ENCODE data around the gene TDG.

Gene TDG

DNA sequence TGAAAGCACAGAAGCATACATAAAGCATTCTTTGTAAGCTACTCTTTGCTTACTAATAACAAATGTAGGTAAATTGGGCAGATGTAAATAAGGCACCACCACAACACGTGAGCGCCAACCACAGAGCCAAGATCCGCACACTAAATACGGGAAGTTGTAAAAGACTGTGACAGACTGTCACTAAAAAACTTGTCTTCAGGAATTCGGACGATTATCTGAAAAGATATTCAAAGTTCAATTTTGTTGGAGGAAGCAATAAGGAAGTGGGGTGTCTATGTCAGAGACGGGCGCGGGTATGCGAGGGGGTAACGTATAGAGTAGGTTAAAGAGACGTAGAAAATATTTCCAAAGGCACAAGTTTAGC, 37.0 kb upstream of the TDG start:
- H2AFZ ChIP-seq (ENCODE audit: low read length): peak overlapping the region; percentile 11; the same call in 1 of the 2 replicates
- no peak for TF ChIP-seq EZH2 (optimal IDR thresholded peaks at IDR 0.05; ENCODE audit: low read depth, low read length)
- TF ChIP-seq EZH2phosphoT487 (IDR thresholded peaks at IDR 0.05; ENCODE audit: low read length): no peak
- TF ChIP-seq, protein P1, sequence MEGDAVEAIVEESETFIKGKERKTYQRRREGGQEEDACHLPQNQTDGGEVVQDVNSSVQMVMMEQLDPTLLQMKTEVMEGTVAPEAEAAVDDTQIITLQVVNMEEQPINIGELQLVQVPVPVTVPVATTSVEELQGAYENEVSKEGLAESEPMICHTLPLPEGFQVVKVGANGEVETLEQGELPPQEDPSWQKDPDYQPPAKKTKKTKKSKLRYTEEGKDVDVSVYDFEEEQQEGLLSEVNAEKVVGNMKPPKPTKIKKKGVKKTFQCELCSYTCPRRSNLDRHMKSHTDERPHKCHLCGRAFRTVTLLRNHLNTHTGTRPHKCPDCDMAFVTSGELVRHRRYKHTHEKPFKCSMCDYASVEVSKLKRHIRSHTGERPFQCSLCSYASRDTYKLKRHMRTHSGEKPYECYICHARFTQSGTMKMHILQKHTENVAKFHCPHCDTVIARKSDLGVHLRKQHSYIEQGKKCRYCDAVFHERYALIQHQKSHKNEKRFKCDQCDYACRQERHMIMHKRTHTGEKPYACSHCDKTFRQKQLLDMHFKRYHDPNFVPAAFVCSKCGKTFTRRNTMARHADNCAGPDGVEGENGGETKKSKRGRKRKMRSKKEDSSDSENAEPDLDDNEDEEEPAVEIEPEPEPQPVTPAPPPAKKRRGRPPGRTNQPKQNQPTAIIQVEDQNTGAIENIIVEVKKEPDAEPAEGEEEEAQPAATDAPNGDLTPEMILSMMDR (IDR thresholded peaks at IDR 0.05; ENCODE audit: low read length): no peak
- peak; percentile 77 for DNase-seq

DNA sequence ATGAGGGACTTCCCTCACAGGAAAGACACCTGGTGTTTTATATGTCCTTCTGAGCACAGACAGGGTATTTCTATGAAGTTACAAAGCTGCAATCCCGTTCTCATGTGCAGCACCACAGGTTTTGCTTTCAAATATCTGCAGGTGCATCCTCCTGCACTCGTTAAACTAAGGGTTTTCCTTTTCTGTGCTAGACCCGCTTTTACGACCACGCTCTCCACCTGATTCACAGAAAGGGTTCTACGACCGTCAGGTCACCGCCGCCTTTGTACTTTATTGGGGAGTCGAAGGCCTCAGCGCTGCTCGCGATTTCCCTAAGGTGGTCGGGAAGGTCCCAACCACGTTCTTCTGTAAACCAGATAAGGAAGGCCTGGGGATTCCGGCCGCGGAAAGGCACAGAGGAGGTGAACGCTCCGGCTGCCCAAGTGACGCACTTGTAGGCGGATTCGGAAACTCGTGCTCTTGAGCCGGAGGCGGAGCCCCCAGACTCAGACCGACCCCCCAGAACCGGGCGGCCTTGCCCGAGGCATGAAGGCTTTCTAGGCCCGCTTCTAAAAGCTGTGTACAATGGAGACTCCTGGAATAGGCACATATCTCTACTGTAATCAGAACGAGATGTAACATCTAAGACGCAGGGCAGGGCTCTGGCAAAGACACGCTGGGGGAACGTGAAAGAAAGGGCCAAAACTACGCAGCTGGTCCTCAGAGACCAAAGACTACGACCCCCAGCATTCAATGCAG, 36.5 kb upstream of the TDG start:
- Histone ChIP-seq H3F3A (ENCODE audit: insufficient read depth, low read length) (peaks cover 32% of the 10 kb centered on the region), H3K9me3 (replicated peaks; ENCODE audit: insufficient read depth, low read length) (no peaks in the 10 kb centered on the region), H3K4me1 (ENCODE audit: low read length) (peaks cover 48% of the 10 kb centered on the region), H4K20me1 (ENCODE audit: insufficient read depth, low read length) (peaks cover 25% of the 10 kb centered on the region), H3K9me2 (replicated peaks; ENCODE audit: insufficient read depth, low read length) (no peaks in the 10 kb centered on the region), H3K27ac (ENCODE audit: low read length) (peak overlapping the region; percentile 100), H3K79me2 (ENCODE audit: low read length) (peaks cover 44% of the 10 kb centered on the region), H3K4me2 (ENCODE audit: low read depth, low read length) (peak overlapping the region; percentile 90), H3K9ac (ENCODE audit: low read length) (peak overlapping the region; percentile 99), H3K4me3 (ENCODE audit: low read length) (peak overlapping the region; percentile 87), H2AFZ (ENCODE audit: low read length) (peak overlapping the region; percentile 55), H3K27me3 (replicated peaks; ENCODE audit: insufficient read depth, low read length) (no peaks in the 10 kb centered on the region), H3K36me3 (replicated peaks; ENCODE audit: insufficient read depth, low read length) (peaks cover 24% of the 10 kb centered on the region; the same call in 1 of the 2 replicates)
- DNase-seq: peak; percentile 93
- no peak for TF ChIP-seq EZH2phosphoT487 (IDR thresholded peaks at IDR 0.05; ENCODE audit: low read length)
- TF ChIP-seq, protein P1 (IDR thresholded peaks at IDR 0.05; ENCODE audit: low read length): no peak
- TF ChIP-seq EZH2 (optimal IDR thresholded peaks at IDR 0.05; ENCODE audit: low read depth, low read length): no peak

More for the DNA sequence above, 37.0 kb upstream of the TDG start:
- Histone ChIP-seq H3K9me2 (replicated peaks; ENCODE audit: insufficient read depth, low read length) (no peaks in the 10 kb centered on the region), H3K4me1 (ENCODE audit: low read length) (peaks cover 43% of the 10 kb centered on the region), H3K9ac (ENCODE audit: low read length) (peak overlapping the region; percentile 99), H3K79me2 (ENCODE audit: low read length) (peaks cover 38% of the 10 kb centered on the region), H3K27ac (ENCODE audit: low read length) (peak overlapping the region; percentile 100), H3K4me3 (ENCODE audit: low read length) (peak overlapping the region; percentile 87), H4K20me1 (ENCODE audit: insufficient read depth, low read length) (peaks cover 23% of the 10 kb centered on the region), H3K9me3 (replicated peaks; ENCODE audit: insufficient read depth, low read length) (no peaks in the 10 kb centered on the region), H3K27me3 (replicated peaks; ENCODE audit: insufficient read depth, low read length) (no peaks in the 10 kb centered on the region), H3F3A (ENCODE audit: insufficient read depth, low read length) (peaks cover 30% of the 10 kb centered on the region), H3K4me2 (ENCODE audit: low read depth, low read length) (peak overlapping the region; percentile 90), H3K36me3 (replicated peaks; ENCODE audit: insufficient read depth, low read length) (peaks cover 22% of the 10 kb centered on the region; the same call in 1 of the 2 replicates)

DNA sequence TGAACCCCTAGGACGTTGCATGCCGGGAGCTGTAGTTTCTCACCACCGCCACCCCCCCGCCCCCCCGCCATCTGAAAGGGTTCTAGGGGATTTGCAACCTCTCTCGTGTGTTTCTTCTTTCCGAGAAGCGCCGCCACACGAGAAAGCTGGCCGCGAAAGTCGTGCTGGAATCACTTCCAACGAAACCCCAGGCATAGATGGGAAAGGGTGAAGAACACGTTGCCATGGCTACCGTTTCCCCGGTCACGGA, 36.0 kb upstream of the TDG start:
- Histone ChIP-seq H4K20me1 (ENCODE audit: insufficient read depth, low read length) (peaks cover 28% of the 10 kb centered on the region), H3K4me1 (ENCODE audit: low read length) (peaks cover 51% of the 10 kb centered on the region), H3F3A (ENCODE audit: insufficient read depth, low read length) (peaks cover 35% of the 10 kb centered on the region), H3K27me3 (replicated peaks; ENCODE audit: insufficient read depth, low read length) (no peaks in the 10 kb centered on the region), H3K4me3 (ENCODE audit: low read length) (peak overlapping the region; percentile 87), H3K79me2 (ENCODE audit: low read length) (peaks cover 49% of the 10 kb centered on the region), H3K9ac (ENCODE audit: low read length) (peak overlapping the region; percentile 99), H3K36me3 (replicated peaks; ENCODE audit: insufficient read depth, low read length) (peaks cover 26% of the 10 kb centered on the region; the same call in 1 of the 2 replicates), H3K9me3 (replicated peaks; ENCODE audit: insufficient read depth, low read length) (no peaks in the 10 kb centered on the region), H2AFZ (ENCODE audit: low read length) (no peak overlapping the region), H3K9me2 (replicated peaks; ENCODE audit: insufficient read depth, low read length) (no peaks in the 10 kb centered on the region), H3K27ac (ENCODE audit: low read length) (peak overlapping the region; percentile 100), H3K4me2 (ENCODE audit: low read depth, low read length) (peak overlapping the region; percentile 90; the same call in 1 of the 2 replicates)
- TF ChIP-seq EZH2phosphoT487 (IDR thresholded peaks at IDR 0.05; ENCODE audit: low read length): no peak
- TF ChIP-seq, protein P1 (IDR thresholded peaks at IDR 0.05; ENCODE audit: low read length): no peak
- TF ChIP-seq EZH2 (optimal IDR thresholded peaks at IDR 0.05; ENCODE audit: low read depth, low read length): no peak
- no peak for DNase-seq
